GM19035 (cell line): Measurements from ENCODE around the gene SCGB1C1.
A peak's percentile ranks its signal among the peaks of the same experiment; 100 is the strongest.

ENCODE experiments used
- ATAC-seq: cut with Tn5 transposase; IDR thresholded peaks from one replicate; pipeline ENCODE4 v1.9.1; 2021; ENCODE audit not compliant: unreplicated experiment

The SCGB1C1 gene

GRCh38 chr11:204587-205109, 11.8 kb downstream of the SCGB1C1 start:
- no peak for ATAC-seq

GRCh38 chr11:205221-206001, 12.5 kb downstream of the SCGB1C1 start:
- no peak for ATAC-seq

GRCh38 chr11:206002-206384, 13.1 kb downstream of the SCGB1C1 start:
- no peak for ATAC-seq

GRCh38 chr11:206526-207207, 13.8 kb downstream of the SCGB1C1 start:
- peak; percentile 2 for ATAC-seq

- peak; percentile 75 for ATAC-seq
Measured at GRCh38 chr11:207208-207862, 14.5 kb downstream of the SCGB1C1 start, which contains the start of the genes BET1L and RIC8A. TSS of gene BET1L (minus strand) at chr11:207399. CDS start at chr11:207321, 78 bp downstream. TSS of gene RIC8A (plus strand) at chr11:207708. CDS start at chr11:208855, 1,147 bp downstream.

GRCh38 chr11:207863-208180, 14.9 kb downstream of the SCGB1C1 start:
- ATAC-seq, result no peak

- no peak for ATAC-seq
Measured at GRCh38 chr11:208181-208916, 15.5 kb downstream of the SCGB1C1 start.

GRCh38 chr11:208917-209260, 16.0 kb downstream of the SCGB1C1 start:
- no peak for ATAC-seq

- ATAC-seq, result no peak
Measured at GRCh38 chr11:209275-210121, 16.6 kb downstream of the SCGB1C1 start.

- no peak for ATAC-seq
Measured at GRCh38 chr11:210122-210802, 17.4 kb downstream of the SCGB1C1 start.

GRCh38 chr11:210803-211180, 17.9 kb downstream of the SCGB1C1 start:
- ATAC-seq, result no peak

- ATAC-seq, result no peak
Measured at GRCh38 chr11:211295-211694, 18.4 kb downstream of the SCGB1C1 start.

- ATAC-seq, result no peak
Measured at GRCh38 chr11:211741-212140, 18.9 kb downstream of the SCGB1C1 start.

GRCh38 chr11:212150-213100, 19.5 kb downstream of the SCGB1C1 start:
- no peak for ATAC-seq

GRCh38 chr11:213111-213510, 20.2 kb downstream of the SCGB1C1 start:
- ATAC-seq, result no peak

GRCh38 chr11:214083-214482, 21.2 kb downstream of the SCGB1C1 start:
- no peak for ATAC-seq

GRCh38 chr11:215581-216037, 22.7 kb downstream of the SCGB1C1 start:
- no peak for ATAC-seq
